Measurements from ENCODE around the gene THAP8.

THAP8 gene

GRCh38 chr19:36028313-36029041 lies 25.6 kb downstream of the THAP8 start:
- no peak for DNase-seq

GRCh38 chr19:36027696-36028095 lies 26.4 kb downstream of the THAP8 start:
- no peak for DNase-seq

- DNase-seq: no peak
These were observed 27.8 kb downstream of the THAP8 start for GRCh38 chr19:36026091-36026876.

- DNase-seq: no peak
These were observed 28.5 kb downstream of the THAP8 start for GRCh38 chr19:36025541-36025940.

- no peak for DNase-seq
These were observed 30.7 kb downstream of the THAP8 start for GRCh38 chr19:36023432-36023831.

- no peak for DNase-seq
These were observed 34.9 kb downstream of the THAP8 start for GRCh38 chr19:36019061-36019670.

GRCh38 chr19:36014012-36014924 lies 39.8 kb downstream of the THAP8 start, which contains the start of gene ALKBH6:
Gene ALKBH6, minus strand, starts transcription at chr19:36014213. Its CDS starts 816 bp downstream, at chr19:36013397.
- peak; percentile 100 for DNase-seq

- DNase-seq: no peak
These were observed 40.6 kb downstream of the THAP8 start for GRCh38 chr19:36013280-36014011.

GRCh38 chr19:36010402-36010801 lies 43.7 kb downstream of the THAP8 start:
- no peak for DNase-seq

- no peak for DNase-seq
These were observed 44.3 kb downstream of the THAP8 start for GRCh38 chr19:36009633-36010379.

- peak; percentile 58 for DNase-seq
These were observed 44.9 kb downstream of the THAP8 start for GRCh38 chr19:36009220-36009619.

- DNase-seq: no peak
These were observed 45.6 kb downstream of the THAP8 start, which contains the start of gene SYNE4 for GRCh38 chr19:36008336-36008978. Gene SYNE4, minus strand, starts transcription at chr19:36008813. Its CDS starts 132 bp downstream, at chr19:36008681.

GRCh38 chr19:36006955-36007354 lies 47.1 kb downstream of the THAP8 start:
- no peak for DNase-seq

- no peak for DNase-seq
These were observed 50.8 kb downstream of the THAP8 start for GRCh38 chr19:36003284-36003683.

GRCh38 chr19:36001605-36002004 lies 52.5 kb downstream of the THAP8 start:
- DNase-seq: no peak

GRCh38 chr19:35996777-35997176 lies 57.3 kb downstream of the THAP8 start:
- no peak for DNase-seq

- peak; percentile 95 for DNase-seq
These were observed 58.8 kb downstream of the THAP8 start, which contains the start of gene SDHAF1 for GRCh38 chr19:35995048-35995993. Gene SDHAF1, plus strand, starts transcription at chr19:35995188. Its CDS starts 87 bp downstream, at chr19:35995275.

GRCh38 chr19:35993923-35994598 lies 60.0 kb downstream of the THAP8 start:
- peak; percentile 12 for DNase-seq

Measured in stimulated activated CD4-positive, alpha-beta T cell treated with anti-CD3 and anti-CD28 coated beads, Interleukin-4, amount 100 ng/mL, for 1 hour (primary cell).